ENCODE measurements around the gene ADAM22.
"Not testable (repeated sequence)": the region's sequence is repeated elsewhere in the genome, so short reads cannot be mapped to it uniquely, and the experiment has no call there.

Gene ADAM22, protein sequence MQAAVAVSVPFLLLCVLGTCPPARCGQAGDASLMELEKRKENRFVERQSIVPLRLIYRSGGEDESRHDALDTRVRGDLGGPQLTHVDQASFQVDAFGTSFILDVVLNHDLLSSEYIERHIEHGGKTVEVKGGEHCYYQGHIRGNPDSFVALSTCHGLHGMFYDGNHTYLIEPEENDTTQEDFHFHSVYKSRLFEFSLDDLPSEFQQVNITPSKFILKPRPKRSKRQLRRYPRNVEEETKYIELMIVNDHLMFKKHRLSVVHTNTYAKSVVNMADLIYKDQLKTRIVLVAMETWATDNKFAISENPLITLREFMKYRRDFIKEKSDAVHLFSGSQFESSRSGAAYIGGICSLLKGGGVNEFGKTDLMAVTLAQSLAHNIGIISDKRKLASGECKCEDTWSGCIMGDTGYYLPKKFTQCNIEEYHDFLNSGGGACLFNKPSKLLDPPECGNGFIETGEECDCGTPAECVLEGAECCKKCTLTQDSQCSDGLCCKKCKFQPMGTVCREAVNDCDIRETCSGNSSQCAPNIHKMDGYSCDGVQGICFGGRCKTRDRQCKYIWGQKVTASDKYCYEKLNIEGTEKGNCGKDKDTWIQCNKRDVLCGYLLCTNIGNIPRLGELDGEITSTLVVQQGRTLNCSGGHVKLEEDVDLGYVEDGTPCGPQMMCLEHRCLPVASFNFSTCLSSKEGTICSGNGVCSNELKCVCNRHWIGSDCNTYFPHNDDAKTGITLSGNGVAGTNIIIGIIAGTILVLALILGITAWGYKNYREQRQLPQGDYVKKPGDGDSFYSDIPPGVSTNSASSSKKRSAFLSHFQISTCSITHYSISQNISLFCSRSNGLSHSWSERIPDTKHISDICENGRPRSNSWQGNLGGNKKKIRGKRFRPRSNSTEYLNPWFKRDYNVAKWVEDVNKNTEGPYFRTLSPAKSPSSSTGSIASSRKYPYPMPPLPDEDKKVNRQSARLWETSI

DNA sequence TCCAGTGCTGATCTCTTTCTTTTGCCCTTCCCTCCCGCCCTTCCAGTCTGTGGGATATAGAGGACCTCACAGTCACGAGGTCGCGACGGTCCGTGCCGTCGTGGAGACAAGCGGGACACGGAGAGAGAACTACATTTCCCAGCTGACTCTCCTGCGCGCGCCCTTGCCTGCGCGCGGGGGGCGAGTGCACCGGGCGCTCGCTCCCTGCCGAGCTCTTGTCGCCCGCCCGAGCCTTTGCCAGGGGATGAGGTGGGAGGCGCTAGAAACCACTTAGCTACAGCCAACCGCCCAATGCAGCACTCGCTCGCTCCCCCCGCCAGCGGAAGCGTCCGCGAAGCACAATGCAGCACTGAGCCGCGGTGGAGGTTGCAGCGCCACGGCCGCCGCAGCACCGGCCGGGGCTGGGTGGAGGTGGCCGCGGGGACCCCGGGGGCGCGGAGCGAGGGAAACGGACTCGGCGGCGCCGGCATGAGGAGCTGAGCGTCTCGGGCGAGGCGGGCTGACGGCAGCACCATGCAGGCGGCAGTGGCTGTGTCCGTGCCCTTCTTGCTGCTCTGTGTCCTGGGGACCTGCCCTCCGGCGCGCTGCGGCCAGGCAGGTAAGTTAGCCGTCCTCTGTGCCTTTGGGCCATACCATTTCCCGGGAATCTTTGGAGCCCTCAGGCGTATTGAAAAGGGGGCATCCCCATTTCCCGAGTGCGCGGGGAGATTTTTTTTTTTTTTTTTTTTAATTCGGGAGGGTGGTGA is at the start of gene ADAM22:
Gene ADAM22 (plus strand): TSS at position 299 of the 746 bp plus-strand sequence. CDS start 215 bp downstream, at position 514.
- DNase-seq (ENCODE audit: low spot score), result peak; percentile 98

DNA sequence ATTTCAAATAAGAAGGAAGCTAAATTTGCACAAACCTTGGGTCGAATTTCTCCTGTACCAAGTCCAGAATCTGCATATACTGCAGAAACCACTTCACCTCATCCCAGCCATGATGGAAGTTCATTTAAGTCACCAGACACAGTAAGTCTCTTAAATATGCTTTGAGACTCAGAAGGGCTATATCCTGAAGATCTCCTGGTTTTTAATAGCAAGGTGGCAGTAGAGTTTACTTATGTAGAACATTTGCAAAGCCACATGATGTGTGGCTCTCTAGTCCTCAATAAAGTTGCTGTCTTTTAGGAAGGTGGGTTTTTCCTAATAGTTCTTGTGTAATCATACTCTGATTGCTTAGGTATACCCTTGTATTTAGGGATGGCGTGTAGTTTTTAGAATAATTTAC is 49.0 kb upstream of the ADAM22 start:
- DNase-seq (ENCODE audit: low spot score), result no peak

DNA sequence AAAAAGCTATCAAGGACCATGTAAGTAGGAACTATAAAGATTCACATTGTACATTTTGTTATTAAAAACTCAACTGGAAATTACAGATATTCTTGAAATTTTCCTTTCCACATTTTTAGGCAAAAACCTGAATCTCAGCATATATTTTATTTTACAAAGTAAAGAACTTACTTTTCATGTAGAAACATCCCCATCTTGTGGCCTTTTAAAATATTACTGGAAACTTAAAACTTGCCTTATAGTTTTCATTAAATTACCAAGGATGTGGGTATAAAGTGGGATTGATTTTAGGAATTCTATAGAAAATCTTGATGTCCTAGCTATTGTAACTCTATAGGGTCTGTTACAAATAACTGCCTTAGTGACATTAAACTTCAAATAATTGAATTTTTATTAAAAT is 47.2 kb upstream of the ADAM22 start:
- DNase-seq (ENCODE audit: low spot score), result no peak

DNA sequence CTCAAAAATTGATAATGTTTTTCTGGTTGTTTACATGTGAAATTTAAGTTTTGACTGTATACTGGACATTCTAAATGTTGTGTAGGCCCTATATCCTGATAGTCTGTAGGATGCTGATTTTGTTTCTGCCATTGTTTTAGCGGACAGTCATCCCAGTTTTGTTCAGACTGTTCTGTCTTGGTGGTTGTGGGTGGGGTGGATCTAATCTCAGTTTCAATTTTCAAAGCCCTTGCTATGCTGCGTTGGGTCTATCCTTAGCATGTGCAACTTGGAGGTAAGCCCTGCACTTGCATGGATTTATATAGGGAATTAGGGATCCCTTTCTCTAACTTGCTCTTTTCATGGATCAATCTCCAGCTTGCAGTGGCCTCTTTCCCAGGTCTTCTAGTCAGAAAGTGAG is 38.7 kb upstream of the ADAM22 start:
- DNase-seq (ENCODE audit: low spot score), result no peak

DNA sequence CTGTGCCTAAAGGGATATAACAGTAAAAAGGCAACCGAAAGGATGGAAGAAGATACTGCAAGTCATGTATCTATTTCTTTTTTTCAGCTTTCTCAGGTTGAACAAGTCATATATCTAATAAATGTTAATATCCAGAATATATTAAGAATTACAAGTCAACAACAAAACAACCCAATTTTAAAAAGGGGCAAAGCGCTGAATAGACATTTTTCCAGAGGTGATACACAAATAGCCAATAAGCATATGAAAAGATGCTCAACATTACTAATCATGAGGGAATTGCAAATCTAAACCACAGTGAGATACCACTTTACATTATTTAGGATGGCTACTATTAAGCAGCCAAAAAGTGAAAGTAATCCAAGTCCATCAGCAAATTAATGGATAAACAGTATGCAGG is 34.8 kb upstream of the ADAM22 start:
- no peak for DNase-seq (ENCODE audit: low spot score)

DNA sequence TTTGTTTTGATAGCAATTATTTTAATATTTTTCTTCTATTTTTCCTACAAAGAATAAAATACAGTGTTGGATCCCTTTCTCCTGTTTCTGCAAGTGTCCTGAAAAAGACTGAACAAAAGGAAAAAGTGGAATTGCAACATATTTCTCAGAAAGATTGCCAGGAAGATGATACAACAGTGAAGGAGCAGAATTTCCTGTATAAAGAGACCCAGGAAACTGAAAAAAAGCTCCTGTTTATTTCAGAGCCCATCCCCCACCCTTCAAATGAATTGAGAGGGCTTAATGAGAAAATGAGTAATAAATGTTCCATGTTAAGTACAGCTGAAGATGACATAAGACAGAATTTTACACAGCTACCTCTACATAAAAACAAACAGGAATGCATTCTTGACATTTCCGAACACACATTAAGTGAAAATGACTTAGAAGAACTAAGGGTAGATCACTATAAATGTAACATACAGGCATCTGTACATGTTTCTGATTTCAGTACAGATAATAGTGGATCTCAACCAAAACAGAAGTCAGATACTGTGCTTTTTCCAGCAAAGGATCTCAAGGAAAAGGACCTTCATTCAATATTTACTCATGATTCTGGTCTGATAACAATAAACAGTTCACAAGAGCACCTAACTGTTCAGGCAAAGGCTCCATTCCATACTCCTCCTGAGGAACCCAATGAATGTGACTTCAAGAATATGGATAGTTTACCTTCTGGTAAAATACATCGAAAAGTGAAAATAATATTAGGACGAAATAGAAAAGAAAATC is 26.7 kb upstream of the ADAM22 start:
- not testable (repeated sequence) for DNase-seq (ENCODE audit: low spot score)

DNA sequence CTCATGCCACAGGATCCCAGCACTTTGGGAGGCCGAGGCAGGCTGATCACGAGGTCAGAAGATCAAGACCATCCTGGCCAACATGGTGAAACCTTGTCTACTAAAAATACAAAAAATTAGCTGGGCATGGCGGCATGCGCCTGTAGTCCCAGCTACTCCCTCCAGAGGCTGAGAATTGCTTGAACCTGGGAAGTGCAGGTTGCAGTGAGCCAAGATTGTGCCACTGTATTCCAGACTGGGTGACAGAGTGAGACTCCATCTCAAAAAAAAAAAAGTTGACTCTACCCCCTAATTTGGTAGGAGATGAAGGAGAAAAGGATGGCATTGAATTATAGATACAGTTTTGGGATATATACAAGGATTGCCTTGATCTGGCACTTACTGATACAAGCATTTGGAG is 25.2 kb upstream of the ADAM22 start:
- not testable (repeated sequence) for DNase-seq (ENCODE audit: low spot score)

DNA sequence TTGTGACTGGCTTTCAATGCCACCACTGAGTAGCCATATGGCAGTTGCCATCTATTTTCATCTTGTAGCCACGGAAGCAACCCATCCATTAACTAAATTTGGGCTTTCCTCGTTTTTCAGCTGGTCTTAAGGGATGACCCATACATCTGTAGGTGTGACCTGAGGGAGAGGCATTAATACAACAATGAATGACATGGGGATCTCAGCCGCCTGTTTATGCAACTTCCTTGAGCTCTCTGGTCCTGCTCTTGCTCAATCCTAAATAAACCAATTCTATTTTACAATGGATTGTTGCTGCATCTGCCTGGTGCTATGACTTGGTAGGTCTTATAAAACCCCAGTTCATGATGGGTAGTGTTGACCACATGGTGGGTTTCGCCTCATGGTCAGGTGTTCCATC is 21.9 kb upstream of the ADAM22 start:
- no peak for DNase-seq (ENCODE audit: low spot score)

DNA sequence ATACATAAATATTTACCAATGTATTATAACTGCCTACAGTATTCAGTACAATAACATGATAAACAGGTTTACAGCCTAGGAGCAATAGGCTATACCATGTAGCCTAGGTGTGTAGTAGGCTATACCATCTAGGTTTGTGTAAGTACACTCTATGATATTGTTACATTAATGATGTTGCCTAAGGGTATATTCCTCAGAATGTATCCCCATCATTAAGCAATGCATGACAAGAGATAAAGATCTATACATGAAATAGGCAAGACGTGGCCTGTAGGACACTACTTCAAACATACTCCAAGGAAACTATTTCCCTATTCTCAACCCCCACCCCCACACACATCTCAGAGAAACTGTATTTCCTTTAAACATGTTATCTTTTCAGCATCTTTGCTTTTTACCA is 15.3 kb upstream of the ADAM22 start:
- DNase-seq (ENCODE audit: low spot score), result no peak

DNA sequence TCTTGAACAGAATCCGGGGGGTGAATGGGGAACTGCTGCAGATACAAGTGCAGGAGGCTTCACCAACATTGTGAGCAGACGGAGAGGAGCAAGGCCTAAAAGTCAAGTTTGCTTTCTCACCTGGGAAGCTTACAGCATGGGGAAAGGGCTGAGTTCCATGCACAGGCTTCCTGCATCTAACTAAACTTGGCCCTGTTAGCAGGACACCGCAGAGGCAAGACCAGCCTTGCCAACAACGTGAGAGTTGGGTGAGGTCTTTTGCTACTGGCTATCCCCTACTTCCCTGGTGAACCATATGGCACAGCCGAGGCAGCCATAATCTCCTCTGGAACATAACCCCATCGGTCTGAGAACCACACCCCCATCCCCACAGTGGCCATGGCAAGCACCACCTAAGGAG is 14.2 kb upstream of the ADAM22 start:
- no peak for DNase-seq (ENCODE audit: low spot score)

DNA sequence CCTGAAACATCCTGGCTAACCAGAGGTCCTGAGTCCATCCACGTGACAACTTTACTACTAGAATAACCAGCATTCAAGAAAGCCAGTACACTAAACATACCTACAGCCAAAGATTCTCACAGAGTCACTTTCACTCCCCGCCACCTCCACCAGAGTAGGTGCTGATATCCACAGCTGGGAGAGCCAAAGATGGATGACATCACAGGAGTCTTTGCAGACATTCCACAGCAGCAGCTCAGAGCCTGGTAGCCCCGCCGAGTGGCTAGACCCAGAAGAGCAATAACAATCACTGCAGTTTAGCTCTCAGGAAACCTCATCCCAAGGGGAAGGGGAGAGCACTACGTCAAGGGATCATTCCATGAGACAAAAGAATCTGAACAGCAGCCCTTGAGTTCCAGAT is 13.5 kb upstream of the ADAM22 start:
- DNase-seq (ENCODE audit: low spot score), result no peak

DNA sequence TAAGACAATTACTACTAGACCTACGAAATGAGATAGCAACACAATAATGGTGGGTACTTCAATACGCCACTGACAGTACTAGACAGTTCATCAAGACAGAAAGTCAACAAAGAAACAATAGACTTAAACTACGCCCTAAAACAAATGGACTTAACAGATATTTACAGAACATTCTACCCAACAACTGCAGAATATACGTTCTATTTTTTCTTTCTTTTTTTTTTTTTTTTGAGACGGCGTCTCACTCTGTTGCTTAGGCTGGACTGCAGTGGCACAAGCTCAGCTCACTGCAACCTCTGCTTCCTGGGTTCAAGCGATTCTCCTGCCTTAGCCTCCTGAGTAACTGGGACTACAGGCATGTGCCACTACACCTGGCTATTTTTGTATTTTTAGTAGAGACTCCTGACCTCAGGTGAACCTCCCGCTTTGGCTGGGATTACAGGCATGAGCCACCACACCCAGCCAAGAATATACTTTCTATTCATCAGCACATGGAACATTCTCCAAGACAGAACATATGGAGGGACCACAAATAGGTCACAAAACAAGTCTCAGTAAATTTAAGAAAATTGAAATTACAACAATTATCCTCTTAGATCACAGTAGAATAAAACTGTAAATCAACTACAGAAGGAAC is 11.2 kb upstream of the ADAM22 start:
- not testable (repeated sequence) for DNase-seq (ENCODE audit: low spot score)

DNA sequence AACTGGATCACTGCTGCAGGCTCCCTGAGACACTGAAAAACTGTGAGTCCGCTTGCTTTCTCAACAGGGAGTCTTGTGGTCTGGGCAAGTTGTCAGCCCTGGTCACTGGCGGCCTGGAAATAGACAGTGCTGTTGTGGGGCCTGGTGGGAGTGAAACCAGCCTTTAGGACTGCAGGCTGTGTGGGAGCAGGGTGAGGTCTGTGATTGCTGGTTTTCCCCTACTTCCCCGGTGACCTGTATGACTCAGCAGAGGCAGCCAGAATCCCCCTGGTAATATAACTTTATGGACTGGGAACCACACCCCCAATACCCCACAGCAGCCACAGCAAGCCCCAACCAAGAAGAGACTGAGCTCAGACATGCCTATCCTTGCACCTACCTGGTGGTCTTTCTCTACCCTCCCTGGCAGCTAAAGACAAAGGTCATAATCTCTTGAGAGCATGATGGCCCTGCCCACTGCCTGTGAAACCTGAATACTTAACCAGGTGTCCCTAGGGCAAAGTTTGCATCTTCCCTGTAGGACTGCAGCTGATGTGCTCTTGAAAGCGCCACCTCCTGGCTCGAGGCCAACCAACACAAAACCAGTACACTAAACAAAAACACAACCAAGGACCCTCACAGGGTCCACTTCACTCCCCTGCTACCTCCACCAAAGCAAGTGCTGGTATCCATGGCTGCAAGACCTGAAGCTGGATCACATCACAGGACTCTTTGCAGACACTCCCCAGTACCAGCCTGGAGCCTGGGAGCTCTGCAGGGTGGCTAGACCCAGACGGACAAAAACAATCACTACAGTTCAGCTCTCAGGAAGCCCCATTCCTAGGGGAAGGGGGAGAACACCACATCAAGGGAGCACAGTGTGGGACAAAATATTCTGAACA is 7.2 kb upstream of the ADAM22 start:
- DNase-seq (ENCODE audit: low spot score), result no peak

DNA sequence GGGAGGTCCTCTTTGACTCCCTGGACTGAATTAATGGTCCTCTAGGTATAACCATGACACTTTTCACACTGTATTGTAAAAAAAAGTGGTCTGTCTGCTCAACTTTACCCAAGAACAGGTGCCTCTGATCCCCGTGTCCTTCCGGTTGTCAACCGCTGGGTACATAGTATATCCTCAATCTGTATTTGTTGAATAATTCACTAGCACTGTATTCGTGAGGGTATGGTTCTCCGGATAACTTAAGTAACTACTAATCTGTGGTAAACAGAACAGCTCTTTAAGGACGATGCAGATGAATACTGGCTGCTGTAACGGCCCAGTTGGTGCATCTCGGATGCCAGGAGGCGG is 472 bp upstream of the ADAM22 start:
- DNase-seq (ENCODE audit: low spot score), result no peak

DNA sequence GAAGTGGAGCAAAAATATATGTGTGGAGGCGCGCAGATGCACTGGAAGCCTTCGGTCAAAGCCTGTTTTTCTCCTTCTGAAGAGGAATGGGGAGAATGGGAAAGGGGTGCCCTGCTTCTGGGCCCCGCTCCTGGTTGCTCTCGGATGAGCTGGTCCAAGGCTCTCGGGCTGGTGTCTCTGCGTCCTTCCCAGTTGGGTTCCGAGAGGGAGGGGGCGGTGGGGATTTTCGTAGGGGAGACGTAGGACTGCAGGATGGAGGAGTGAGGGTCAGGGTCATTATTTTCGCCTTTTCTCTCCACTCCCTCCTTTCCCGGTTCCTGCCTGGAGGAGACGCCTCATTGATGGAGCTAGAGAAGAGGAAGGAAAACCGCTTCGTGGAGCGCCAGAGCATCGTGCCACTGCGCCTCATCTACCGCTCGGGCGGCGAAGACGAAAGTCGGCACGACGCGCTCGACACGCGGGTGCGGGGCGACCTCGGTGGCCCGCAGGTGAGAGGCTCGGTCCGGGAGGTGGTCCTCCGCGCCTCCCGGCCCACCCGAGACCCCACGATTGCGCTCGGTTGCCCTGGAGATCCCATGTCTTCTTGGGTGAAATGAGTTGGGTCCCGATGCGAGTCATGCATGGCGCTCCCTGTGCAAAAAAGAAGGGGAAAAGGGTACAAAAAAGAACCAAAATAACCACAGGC is 790 bp downstream of the ADAM22 start:
- DNase-seq (ENCODE audit: low spot score), result peak; percentile 59

DNA sequence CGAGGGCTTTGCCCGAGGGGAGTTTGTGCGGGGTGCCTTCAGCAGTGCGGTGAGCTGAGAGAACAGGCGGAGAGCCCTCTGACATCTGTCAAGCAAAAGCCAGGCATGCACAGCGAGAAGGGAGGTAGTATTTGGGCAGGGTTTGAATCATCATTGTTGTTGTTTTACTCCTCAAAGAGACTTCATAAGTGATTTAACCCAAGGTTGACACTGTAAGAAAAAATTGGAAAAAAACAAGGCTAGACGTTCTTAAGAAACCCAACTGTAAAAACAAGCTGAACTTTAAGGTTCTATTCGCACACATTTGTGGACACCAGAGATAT is 1.3 kb downstream of the ADAM22 start:
- peak; percentile 15 for DNase-seq (ENCODE audit: low spot score)

DNA sequence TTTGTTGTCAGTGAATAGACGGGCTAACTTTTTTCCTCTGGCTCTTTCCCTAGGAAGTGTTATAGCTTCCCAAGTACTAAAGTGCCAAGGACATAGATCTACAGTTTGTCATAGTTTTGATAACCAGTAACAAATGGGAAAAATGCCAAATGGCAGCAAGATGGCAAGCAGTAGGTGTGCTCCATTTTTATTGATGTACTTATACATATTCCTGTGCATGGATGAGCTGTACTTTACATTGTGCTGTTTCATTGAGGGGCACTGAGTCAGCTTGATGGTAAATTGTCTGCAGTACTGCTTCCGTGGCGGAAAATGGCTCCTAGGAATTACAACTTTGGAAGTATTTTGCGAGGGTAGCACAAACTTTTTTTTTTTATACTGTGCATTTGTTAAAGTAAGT is 7.1 kb downstream of the ADAM22 start:
- DNase-seq (ENCODE audit: low spot score), result no peak

DNA sequence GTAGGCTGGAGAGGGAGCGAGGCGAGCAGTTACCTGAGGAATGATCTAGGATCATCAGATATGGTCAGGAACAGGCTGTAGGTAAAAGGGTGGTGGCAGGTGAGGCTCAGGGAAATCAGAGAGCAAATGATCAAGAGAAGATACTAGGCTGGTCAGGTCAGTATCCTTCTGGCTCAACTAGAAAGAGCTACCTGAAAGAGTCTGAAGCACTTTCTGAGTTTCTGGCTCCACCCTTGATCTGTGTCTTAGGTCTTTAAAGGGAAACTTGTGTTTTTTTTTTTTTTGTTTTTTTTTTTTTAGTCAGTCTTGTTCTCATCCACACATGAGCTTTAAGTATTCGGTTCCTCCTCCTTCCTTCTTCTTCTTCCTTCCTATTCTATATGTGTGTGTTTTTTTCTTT is 10.5 kb downstream of the ADAM22 start:
- DNase-seq (ENCODE audit: low spot score), result no peak

DNA sequence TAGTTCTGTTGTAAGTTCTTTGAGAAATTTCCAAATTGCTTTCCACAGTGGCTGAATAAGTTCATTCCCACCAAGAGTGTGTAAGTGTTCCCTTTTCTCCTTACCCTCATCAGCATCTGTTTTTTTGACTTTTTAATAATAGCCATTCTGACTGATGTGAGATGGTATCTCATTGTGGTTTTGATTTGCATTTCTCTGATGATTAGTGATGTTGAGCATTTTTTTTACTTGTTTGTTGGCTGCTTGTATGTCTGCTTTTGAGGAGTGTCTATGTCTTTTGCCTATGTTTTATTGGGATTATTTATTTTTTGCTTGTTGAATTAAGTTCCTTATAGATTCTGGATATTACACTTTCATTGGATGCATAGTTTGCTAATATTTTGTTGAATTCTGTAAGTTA is 11.9 kb downstream of the ADAM22 start:
- not testable (repeated sequence) for DNase-seq (ENCODE audit: low spot score)

DNA sequence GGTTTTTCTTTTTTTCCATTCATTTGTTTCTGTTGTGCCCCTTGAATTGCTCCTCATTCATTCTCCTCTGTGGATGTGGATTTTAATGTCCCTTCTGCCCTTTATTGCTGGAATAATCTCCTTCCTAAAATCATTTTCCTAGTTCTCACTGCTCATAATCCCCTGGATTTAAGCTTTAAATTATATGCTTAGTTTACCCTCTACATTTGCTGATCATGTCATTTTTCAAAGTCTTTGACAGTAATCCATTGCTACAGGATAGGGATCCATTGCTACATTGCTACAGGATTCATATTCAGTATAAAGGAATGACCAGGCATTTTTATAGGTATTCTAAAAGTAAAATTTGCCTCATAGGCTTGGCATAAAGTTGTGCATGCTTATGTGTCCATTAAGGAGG is 14.3 kb downstream of the ADAM22 start:
- DNase-seq (ENCODE audit: low spot score), result no peak
